HG02938 (cell line): ENCODE data around the gene ACSF3.

Source experiments
- ATAC-seq: cut with Tn5 transposase; IDR thresholded peaks from one replicate; pipeline ENCODE4 v1.9.1; 2021; ENCODE audit warnings: mild to moderate bottlenecking, moderate library complexity; ENCODE audit not compliant: unreplicated experiment

The ACSF3 gene

DNA sequence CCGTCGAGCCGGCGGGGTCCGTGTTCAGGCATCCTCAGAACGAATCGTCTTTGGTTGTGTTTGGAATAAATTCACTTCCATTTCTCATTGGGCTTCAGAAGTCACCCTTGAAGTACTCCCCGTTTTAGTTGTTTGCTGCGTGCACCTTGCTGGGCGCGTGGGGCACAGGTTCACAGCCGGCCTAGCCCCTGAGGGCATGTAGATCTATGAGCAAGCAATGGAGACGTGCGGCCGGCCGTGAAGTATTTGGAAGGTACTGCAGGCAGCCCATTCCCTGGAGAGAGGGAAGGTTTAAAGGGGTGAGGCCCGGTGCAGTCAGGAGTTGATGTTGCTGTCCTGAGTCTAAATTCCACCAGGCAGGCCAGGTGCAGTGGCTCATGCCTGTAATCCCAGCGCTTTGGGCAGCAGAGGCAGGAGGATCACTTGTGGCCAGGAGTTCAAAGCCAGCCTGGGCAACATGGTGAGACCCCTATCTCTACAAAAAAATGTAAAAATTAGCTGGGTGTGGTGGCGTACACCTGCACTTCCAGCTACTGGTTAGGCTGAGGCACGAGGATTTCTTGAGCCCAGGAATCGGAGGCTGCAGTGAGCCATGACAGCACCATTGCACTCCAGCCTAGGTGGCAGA is 714 bp downstream of the ACSF3 start:
- ATAC-seq, result no peak

DNA sequence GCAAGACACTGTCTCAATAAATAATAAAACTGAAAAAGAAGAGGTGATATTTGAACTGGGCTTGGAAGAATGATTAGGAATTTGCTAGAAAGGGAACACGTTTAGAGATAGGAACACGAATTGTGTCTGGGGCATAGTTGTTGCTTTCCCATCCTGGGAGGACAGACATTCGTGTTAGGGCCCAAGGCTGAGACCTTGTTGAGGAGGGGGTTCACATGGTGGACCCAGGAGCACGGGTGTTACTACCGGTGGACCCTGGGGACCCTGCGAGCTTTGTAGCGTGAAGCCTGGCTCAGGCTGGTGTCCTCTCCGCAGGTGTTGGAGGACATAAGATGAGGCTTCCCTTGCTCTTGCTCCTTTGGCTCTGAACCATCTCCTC is 1.2 kb downstream of the ACSF3 start:
- ATAC-seq, result no peak

DNA sequence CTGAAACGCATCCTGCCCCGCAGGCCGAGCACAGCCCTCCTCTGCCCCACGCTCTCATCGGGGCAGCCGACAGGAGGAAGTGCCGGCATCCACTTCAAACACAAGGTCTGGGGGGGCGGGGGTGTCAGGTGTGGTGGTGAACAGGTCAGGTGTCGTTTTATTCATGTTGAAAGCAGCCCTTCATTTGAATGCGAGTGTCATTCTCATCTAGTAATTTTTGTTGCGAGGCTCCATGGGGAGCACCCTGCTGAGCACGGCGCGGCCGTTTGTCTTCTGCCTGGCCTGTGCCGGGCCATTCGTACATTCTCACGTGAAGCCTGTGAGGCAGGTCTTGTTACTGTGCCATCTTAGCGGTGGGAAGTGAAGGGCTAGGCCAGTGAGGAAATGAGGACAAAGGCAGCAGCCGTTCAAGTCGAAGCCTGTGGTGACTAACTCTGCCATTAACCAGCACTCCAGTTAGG is 1.9 kb downstream of the ACSF3 start:
- no peak for ATAC-seq

GRCh38 chr16:89096042-89096717 is 2.5 kb downstream of the ACSF3 start:
- no peak for ATAC-seq

GRCh38 chr16:89096768-89097391 is 3.2 kb downstream of the ACSF3 start:
- no peak for ATAC-seq

DNA sequence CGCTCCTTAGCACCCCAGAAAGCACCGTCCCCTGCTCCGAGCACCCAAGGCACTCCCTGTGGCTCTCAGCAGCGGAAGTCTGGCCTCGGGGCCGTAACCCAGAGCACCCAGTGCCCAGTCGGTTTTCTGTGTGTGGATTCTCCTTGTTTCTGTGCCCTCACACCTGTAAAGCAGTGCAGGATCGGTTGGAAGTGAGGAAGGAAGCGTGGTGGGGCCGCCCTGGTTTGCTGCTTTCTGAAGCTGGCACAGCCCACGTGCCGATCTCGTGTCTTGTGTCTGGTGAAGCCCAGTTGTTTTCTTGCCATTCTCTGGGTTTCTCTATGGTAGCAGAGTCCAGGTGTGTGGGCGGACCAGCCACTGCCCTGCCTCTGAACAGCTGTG is 3.7 kb downstream of the ACSF3 start:
- ATAC-seq, result no peak

DNA sequence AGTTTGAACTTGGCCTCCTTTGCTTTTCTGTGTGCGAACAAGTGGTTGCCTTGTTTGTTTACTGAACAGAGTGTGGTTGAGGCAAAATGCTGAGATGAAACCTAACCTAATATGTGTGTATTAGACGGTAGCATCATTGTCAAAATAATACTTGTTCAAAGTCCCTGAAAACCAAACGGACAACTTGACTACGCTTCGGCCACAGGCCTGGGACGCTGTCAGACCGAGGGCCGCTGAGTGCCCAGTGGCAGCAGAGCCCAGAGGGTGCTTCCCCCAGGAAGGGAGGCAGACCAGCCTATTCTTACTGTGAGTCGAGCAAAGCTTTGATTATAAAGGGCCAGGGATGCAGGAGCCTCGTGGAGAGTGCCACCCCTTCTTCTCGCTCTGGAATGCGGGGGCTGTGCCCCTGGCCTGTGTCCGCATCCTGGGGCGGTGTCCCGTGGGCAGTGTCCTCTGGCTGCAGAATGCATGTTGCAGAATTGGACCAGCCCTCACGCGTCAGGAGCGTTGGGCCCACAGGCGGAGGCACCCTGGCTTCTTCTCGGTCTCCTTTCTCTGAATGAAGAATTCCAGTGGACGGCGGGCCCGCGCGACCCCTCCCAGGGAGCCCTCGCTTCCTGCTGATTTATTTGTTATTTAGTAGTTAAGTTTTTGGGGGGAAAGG is 5.2 kb downstream of the ACSF3 start:
- ATAC-seq, result no peak

DNA sequence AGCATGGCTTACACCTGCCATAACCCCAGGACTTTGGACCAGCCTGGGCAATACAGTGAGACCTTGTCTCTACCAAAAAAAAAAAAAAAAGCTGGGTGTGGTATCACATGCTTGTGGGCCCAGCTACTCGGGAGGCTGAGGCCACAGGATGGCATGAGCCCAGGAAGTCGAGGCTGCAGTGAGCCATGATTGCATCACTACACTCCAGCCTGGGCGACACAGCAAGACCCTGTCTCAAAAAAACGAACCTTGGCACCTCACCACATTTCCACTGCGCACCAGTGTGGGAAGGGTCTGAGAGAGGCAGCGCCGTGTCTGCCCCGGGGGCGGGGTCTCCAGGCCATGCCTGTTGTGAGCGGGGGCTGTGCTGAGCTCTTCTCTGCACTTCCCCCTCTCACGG is 6.3 kb downstream of the ACSF3 start:
- no peak for ATAC-seq

GRCh38 chr16:89100601-89101302 is 7.1 kb downstream of the ACSF3 start:
- ATAC-seq, result no peak

DNA sequence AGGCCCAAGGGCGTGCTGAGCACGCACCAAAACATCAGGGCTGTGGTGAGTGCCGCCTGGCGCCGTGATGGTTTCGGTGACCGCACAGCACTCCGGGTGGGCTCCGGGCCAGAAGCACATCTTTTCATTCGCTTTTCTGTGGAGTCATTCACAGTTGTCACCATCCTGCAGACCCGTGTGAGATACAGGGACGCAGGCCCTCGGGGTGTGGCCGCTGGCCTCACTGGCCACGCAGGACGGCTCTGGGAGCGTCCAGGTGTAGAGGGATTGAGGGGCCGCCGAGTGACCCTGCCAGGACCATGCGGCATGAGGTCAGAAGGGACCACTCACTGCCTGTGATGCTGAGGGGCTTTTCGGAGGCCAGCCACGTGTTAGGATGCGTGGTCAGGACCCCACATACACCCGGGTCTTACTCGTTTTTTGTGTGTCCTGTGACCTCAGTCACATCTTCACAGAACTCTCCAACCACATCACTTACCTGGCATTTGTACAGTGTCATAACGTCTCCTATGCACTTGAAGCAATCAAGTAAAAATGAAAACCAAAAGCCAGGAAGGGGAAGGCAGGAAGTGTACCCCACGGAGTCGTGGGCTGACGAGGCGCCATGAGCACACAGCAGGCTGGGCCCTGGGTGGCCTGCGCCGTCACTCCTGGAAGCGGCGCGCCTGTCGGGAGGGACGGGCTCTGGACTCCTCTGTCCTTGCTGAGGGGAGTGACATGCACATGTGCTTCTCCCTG is 7.8 kb downstream of the ACSF3 start:
- no peak for ATAC-seq

DNA sequence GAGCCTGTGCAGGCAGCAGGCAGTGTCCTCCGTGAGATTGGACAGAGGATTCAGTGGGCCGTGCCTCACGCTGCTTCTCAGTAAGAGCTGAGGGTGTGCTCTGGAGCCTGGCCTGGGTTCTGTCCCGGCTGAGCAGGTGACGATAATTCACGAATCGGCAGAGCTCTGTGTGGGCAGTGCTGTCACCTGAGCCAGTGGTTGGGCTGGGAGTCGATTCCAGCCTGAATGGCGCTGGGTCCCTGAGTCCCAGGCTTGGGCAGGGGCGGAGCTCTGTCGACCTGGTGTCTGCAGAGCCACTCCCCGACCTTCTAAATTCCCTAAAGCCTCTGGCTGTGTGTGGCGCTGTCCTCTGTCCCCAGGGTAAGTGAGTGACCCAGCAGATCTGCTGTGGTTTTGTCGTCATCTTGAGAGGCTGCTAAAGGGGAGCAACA is 8.4 kb downstream of the ACSF3 start:
- no peak for ATAC-seq

GRCh38 chr16:89102481-89103073 is 8.9 kb downstream of the ACSF3 start:
- ATAC-seq, result no peak

DNA sequence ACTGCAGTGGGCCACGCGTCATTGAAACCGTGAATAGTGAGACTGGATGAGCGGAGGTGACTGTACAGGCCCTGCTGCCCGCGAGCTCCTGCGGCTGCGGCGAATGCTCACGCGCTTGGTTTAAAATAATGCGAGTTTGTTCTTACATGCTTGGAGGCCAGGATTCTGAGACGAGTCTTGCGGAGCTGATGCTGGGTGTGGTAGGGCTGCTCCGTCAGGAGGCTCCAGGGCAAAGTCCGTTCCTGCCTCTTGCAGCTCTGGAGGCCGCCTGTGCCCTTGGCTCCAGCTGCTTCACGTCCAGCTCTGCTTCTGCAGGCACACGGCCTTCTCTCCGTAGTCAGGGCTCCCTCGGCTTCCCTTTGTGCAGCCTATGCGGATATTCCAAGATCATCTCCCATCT is 9.5 kb downstream of the ACSF3 start:
- no peak for ATAC-seq

DNA sequence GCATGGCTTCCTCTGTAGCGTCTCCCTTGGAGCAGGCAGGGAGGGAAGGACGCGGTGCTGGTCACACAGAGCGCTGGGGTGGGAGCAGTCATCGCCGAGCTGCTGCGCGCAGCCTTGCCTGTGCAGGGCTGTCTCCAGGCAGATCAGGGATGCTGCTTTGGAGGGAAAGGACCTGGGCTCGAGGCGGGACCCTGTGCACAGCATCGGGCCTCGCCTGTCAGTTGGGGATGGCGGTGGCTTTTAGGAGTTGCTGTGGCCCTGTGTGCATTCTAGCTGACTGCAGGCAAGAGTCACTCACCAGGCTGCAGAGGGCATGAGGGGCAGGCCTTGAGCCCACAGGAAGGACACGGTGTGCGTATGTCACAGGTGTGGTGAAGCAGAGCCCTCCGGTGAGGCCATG is 10.1 kb downstream of the ACSF3 start:
- no peak for ATAC-seq

DNA sequence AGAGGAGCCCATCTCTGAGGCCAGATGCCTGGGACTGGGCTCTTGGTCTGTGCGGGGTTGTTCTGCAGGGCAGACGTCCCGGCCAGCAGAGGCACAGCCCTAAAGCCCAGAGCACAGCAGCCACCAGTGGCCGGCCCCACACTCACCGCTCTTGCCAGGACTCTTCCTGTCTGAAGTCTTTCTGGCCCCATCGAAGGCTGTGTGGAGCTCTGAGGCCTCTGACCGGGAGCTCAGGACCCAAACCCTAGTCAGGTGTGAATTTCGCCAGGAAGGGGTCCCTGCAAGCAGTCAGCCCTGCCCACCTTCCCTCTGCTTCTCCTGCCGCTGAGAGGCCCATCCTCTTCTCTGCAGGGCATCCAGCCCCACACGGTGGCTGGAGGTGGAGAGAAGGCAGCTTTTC is 10.7 kb downstream of the ACSF3 start:
- ATAC-seq, result no peak

DNA sequence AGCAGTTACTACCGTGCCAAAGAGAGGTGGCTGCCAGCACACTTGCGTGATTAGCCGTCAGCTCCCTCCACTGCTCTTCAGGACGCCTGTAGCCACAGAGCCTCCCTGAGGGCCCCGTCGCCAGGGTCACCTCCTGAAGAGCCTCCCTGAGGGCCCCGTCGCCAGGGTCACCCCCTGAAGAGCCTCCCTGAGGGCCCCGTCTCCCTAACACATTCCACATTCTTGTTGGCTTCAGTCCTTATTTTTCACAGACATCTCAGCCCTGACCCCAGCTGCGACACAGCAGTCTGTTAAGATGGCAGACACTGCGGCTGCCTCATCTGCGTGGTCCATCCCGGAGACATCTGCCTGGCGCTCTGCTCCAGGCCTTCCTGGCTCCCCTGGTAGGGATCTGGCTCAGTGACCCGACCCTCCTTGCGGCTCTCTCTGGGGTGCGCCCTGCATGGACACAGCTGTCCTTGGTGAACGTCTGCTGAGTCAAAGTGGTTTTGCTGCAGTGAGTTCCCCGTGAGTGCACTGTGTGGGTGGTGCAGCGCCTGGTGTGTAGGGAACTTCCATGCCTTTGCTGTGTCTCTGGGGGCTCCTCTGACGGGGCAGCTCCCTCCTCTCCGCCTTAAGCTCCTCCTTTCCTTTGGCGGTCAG is 11.4 kb downstream of the ACSF3 start:
- no peak for ATAC-seq

GRCh38 chr16:89105599-89106151 is 12.0 kb downstream of the ACSF3 start:
- ATAC-seq, result no peak

- ATAC-seq, result no peak
These were observed 13.0 kb downstream of the ACSF3 start for GRCh38 chr16:89106533-89107202.

DNA sequence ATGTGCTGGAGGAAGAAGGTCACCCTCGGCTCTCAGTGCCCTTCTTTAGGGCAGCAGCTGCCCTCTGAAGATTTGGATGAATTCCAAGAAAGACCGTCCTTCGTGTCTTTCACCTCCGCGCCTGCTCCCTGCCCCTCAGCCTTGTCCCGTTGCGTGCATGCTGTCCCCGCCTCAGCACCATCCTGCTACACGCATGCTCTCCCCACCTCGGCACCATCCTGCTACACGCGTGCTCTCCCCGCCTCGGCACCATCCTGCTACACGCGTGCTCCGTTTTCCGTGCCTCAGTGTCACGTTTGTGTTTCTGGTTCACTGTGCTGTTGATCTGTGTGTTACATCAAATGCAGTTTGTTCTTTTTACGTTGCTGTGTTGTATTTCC is 13.5 kb downstream of the ACSF3 start:
- no peak for ATAC-seq
